Measurements from ENCODE around the gene SLTM.
"Not testable (repeated sequence)": the region's sequence is repeated elsewhere in the genome, so short reads cannot be mapped to it uniquely, and the experiment has no call there.

Gene SLTM

GRCh38 chr15:58873267-58873666 lies 60.2 kb downstream of the SLTM start:
- no peak for DNase-seq

- no peak for DNase-seq
Observed at GRCh38 chr15:58870451-58870850, 63.0 kb downstream of the SLTM start.

GRCh38 chr15:58867926-58868325 lies 65.6 kb downstream of the SLTM start:
- no peak for DNase-seq

GRCh38 chr15:58865425-58865880 lies 68.0 kb downstream of the SLTM start:
- DNase-seq: no peak

GRCh38 chr15:58864602-58865424 lies 68.7 kb downstream of the SLTM start:
- no peak for DNase-seq

GRCh38 chr15:58862326-58862725 lies 71.2 kb downstream of the SLTM start:
- DNase-seq: no peak

GRCh38 chr15:58856621-58857020 lies 76.9 kb downstream of the SLTM start:
- not testable (repeated sequence) for DNase-seq

- no peak for DNase-seq
Observed at GRCh38 chr15:58856086-58856485, 77.4 kb downstream of the SLTM start.

- no peak for DNase-seq
Observed at GRCh38 chr15:58854593-58854992, 78.9 kb downstream of the SLTM start.

GRCh38 chr15:58852347-58852746 lies 81.1 kb downstream of the SLTM start:
- DNase-seq: no peak

GRCh38 chr15:58851205-58851604 lies 82.3 kb downstream of the SLTM start:
- not testable (repeated sequence) for DNase-seq

- no peak for DNase-seq
Observed at GRCh38 chr15:58842713-58843396, 90.6 kb downstream of the SLTM start.

GRCh38 chr15:58840048-58840447 lies 93.4 kb downstream of the SLTM start:
- no peak for DNase-seq

- DNase-seq: peak; percentile 2
Observed at GRCh38 chr15:58839485-58839884, 94.0 kb downstream of the SLTM start.

- DNase-seq: not testable (repeated sequence)
Observed at GRCh38 chr15:58833681-58834426, 99.6 kb downstream of the SLTM start.

- no peak for DNase-seq
Observed at GRCh38 chr15:58830556-58830955, 102.9 kb downstream of the SLTM start.

Data from activated CD4-positive, alpha-beta T cell treated with anti-CD3 and anti-CD28 coated beads, Interleukin-2, Interleukin-6, amounts not matched to agents 100 ng/mL and 50 ng/mL, durations not matched to agents 16 hours and 8 hours (primary cell).